NCI-H1048 (cell line): ENCODE data around the gene ADAMTS18.
"Not testable (repeated sequence)": the region's sequence is repeated elsewhere in the genome, so short reads cannot be mapped to it uniquely, and the experiment has no call there.

Experiments
- DNase-seq: peaks from one replicate; lab custom pipeline; 2025; lab: John Stamatoyannopoulos, UW

The ADAMTS18 gene

DNA sequence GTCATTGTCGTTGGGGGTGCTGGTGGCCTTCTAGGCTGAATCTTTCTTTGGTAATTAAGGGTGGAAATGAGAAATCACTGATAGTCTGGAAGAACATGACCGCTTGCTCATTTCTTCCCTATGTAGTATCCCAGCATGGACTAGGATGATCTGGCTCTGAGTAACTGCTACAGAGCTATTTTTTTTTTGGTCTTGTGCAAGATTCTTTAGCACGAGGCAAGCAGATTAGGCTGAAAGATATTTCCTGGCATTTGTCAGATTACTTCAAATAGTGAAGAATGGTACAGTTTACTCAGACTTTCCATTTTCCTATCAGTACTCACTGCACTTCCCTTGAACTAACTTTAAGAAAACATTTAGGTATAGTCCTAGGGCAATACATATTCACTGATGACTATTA is 146.6 kb downstream of the ADAMTS18 start:
- DNase-seq = no peak

DNA sequence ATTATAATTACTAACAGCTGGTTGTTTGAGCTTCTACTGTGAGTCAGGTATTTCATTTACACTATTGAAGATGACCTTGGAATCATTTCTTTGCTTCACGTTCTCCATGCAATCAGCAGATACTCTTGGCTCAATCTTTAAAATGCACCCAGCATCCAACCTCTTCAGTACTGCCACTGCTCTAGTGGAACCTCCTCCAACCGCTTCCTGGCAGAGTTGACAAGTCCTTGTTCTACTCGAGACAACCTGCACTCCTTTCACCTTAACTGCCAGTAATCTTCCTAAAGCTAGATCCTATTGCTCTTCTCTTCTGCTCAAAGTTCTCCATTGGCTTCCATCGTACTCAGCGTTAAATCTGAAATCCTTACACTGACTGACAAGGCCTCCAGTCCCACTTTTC is 149.2 kb downstream of the ADAMTS18 start:
- DNase-seq = no peak

DNA sequence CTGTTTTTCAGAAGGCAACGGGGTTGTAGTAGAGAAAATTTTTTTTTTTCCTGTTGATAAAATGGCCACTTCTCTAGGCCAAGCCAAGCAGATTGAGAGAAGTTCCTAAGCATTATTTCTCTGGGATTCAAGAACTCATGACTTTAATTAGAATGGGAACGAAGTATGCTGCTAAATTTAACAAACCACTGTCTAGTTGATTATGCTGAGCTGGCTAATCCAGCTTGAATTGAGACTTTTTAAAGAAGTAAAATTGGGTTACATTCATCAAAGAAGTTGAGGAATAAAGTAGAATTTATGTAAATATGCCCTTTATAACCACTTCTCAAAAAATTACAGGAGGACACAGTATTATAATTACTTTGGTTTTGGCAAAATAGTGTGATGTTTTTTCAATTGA is 152.5 kb downstream of the ADAMTS18 start:
- DNase-seq = no peak

DNA sequence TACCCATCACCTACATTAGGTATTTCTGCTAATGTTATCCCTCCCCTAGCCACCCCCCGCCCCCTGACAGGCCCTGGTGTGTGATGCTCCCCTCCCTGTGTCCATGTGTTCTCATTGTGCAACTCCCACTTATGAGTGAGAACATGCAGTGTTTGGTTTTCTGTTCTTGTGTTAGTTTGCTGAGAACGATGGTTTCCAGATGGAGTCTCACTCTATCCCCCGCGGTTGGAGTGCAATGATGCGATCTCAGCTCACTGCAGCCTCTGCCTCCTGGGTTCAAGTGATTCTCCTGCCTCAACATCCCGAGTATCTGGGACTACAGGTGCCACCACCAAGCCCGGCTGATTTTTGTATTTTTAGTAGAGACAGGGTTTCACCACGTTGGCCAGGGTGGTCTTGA is 155.5 kb downstream of the ADAMTS18 start:
- not testable (repeated sequence) for DNase-seq

DNA sequence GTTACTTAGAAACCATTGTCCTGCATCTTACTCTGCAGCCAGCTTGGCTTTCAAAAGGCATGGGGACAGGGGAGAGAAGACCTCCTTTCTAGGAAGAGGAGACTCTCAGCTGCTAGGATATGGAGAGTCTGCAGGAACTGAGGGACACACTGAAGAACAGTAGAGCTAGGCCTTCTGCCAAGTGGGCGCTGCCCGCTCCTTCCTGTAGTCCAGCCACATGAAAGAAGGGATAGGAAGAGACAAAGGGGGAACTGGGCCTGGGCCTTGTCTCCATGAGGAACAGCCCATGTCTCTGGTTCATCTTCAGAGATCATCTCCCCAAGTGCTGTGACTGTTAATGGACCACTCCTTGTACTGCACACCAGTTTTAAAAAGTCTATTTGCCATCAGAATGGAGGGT is 157.3 kb downstream of the ADAMTS18 start:
- no peak for DNase-seq

DNA sequence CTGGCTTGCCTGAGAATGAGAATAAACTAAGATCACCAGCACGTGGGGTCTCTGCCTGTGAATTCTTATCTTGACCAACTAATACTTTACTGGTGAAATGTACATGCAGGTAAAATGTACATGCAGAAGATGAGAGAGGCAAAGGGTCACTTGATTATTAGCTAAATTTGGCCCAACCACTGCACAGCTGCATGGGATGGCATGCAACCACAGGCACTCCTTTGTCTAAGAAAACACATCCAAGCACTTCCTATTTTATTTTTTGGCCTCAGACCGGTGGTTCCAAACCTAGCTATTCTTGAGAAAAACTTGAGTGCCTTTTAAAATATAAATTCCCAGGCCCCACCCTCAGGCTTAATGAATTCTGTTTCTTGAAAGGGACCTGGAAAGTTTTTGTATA is 157.7 kb downstream of the ADAMTS18 start:
- no peak for DNase-seq

DNA sequence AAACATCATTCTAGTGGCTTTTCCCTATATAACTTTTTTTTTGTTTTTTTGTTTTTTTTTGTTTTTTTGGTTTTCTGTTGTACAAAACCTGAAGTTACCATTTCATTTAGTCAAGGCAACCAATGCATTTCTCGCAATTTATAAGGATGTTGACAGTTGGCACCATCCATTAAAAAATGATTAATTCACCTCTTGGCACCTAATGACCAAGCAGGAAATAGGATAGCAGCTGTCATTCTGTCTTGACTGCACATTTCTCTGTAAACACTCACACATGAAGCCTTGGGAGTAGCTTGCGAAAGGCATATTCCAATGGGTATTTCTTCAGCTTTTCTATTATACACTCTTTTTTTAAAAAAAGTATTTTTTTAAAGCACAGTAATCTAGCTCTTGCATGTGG is 158.2 kb downstream of the ADAMTS18 start:
- no peak for DNase-seq

DNA sequence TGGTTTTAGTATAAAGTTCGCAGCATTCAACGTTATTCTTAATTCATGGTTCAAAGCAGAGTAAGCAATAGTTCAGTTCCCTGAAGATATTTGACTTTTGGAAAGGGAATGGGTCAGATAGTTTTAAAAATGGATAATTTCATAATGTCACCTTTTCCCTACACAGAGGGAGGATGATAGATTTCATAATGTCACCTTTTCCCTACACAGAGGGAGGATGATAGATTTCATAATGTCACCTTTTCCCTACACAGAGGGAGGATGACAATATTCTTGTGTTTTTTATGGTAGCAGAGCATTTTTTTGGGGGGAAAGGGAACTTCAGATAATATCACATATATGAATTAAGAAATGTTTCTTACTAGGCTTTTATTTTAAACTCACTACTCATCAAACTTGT is 159.5 kb downstream of the ADAMTS18 start:
- not testable (repeated sequence) for DNase-seq

DNA sequence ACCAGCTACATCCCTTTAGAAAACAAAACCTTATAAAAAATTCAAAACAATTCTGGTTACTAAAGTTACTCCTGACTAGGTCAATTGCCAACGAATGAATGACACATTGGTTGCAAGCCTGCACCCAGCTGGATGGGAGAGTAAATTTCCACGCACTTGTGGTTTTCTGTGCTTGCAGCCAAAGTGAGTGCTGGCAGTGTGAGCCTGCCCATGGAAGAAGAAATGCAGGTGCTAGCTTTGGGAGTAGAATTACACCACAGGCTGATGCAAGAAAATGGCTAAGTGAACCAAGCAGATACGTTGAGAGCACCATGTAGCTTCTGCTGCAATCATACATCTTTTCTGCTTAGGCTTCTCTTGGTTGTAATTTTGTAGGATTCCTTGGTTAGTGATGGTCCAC is 161.0 kb downstream of the ADAMTS18 start:
- no peak for DNase-seq

DNA sequence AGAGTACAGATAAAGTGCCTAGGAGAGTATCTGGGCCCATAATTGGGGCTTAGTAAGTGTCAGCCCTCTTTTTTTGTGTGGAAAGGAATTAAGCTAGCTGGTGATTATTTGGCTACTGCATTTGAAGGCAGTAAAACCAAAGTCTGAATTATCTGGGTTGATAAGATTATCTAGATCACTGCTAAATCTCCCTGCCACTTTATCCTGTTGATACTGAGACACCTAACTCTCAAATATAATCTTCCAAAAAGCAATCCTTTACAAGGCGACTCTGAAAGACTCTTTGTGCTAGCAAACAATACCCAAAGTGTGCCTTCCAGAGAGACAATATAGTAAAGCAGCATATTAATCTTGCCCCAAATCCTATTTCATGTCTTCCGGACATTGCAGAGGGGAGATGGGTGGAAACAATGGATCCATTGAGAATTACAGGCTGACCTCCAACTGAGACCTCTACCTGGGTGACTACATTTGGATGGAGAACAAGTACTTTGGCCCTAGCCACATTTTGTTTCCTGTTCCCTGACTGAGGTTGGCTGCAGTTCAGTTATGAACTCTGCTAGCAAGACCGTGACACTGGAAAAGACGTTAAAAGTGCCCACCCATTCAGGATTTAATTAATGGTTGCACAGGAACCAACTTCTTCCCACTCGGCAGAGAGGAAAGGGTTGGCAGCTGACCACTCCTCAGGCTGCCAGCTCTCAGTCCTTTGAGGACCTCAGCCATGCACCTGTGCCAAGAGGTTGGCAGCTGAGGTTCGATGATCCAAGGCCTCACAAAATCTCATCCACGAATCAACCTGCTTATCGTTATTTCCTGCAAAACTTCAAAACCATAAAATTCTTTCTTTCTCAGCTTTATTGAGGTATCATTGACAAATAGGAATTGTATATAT is 163.1 kb downstream of the ADAMTS18 start:
- DNase-seq = no peak

DNA sequence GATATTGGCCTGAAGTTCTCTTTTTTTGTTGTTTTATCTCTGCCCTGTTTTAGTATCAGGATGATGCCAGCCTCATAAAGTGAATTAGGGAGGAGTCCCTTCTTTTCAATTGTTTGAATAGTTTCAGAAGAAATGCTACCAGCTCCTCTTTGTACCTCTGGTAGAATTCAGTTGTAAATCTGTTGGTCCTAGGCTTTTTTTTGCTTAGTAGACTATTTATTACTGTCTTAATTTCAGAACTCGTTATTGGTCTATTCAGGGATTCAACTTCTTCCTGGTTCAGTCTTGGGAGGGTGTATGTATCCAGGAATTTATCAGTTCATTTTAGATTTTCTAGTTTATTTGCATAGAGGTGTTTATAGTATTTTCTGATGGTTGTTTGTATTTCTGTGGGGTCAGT is 168.6 kb downstream of the ADAMTS18 start:
- not testable (repeated sequence) for DNase-seq

DNA sequence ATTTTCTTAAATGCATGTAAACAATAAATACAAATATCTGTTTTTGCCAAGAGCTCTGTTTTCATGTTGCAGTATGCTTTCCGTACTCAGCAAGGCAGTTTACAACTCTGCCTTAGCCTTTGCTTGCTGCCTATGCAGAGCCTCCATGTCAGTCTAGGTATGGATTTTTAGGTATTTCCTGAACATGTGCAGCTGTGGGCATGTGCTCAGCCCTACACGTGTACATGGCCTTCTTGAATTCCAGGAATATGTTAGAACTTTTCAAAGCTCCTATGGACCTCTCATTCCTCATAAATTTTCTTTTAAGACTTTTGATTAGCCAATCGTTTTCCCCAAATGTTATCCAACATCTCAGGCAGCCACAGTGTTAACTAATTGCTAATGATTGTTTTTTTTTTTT is 171.9 kb downstream of the ADAMTS18 start:
- DNase-seq = no peak

DNA sequence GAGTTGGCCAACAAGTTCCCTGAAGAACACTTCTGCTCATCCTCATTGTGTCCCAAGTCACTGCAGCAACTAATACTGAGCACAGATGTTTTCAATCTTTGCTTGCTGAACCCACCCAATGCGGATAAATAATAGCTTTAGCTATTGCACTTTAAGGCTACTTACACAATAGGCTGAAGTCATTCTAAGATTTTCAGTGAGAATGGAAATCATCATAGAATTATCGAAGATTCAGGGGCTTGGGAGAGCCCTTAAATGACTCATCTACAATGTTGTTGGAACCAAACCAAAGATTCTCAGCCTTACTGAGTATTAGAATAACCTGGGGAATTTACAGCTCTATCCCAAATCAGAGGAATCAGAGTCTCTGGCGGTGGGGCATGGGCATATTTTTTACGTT is 184.4 kb downstream of the ADAMTS18 start:
- no peak for DNase-seq

DNA sequence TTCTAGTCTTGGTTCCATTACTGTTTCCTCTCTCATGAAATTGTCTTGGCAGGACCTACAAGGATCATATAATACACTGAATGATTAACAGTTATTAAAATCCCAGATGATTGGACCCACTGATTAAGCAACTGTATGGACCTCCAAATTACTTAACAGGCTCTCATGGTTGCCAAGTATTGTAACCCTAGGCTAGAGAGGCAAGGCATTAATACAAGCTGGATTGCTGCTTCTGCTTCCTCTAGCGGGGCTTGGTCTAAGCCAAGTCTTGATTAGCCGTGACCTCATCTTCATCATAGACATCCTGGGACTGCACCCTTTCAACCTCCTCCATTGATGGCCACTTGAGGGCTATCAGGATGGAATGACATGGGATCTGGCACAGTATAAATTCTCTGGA is 188.7 kb downstream of the ADAMTS18 start:
- no peak for DNase-seq

DNA sequence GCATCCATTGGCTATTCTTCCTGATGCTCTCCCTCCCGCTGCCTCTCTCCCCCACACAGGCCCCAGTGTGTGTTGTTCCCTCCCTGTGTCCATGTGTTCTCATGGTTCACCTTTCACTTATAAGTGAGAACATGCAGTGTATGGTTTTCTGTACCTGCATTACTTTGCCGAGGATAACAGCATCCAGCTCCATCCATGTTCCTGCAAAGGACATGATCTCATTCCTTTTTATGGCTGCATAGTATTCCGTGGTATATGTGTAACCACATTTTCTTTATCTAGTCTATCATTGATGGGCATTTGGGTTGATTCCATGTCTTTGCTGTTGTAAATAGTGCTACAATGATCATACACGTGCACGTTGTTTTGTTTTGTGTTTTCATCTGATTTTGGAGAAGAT is 192.4 kb downstream of the ADAMTS18 start:
- DNase-seq = not testable (repeated sequence)

DNA sequence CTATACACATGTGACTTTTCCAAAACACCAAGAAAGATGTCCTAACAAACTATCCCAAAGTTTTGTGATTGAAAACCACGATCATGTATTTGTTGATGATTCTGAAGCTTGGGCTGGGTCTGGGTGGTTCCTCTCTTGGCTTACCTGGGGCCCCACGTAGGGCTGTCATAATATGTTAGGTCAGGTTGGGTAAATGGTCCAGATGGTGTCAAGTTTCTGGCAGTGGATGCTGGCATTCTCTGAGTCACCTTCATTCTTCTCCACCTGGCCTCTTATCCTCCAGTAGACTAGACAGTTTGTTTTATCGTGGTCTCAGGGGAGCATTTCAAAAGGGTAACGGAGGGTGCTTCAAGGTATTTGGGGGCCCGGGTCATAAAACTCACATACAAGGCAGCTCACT is 196.2 kb downstream of the ADAMTS18 start:
- no peak for DNase-seq

DNA sequence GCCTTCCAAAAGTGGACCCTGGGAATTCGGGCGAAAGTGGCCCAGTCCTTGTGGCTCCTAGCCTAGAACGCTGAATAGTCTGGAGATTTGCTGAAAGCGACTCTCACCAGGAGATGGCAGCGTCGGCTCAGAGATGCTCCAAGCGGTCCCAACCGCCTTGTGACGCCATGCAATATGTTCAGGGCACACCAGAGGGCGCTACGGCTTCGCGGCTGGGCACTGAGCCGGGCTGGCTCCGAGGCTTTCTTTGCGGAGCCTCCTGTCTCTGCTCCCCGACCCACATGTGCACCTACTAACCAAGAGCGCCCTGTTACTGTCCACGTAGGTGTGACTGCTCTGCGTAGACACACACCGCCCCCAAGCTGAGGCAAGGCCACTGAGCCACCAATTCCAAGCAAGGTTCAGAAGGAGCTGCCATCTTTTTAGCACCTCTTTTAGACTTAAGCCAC is 198.7 kb downstream of the ADAMTS18 start:
- peak; percentile 41 for DNase-seq

DNA sequence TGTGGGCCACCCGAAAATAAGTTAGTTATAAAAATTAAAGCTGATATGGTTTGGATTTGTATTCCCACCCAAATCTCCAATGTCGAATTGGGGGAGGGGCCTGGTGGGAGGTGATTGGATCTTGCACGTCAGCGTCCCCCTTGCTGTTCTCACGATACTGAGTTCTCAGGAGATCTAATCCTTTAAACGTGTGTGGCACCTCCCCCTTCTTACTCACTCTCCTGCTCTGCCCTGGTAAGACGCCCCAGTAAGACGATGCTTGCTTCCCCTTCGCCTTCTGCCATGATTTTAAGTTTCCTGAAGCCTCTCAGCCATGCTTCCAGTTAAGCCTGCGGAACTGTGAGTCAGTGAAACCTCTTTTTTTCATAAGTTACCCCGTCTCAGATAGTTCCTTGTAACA is 200.2 kb downstream of the ADAMTS18 start:
- no peak for DNase-seq

DNA sequence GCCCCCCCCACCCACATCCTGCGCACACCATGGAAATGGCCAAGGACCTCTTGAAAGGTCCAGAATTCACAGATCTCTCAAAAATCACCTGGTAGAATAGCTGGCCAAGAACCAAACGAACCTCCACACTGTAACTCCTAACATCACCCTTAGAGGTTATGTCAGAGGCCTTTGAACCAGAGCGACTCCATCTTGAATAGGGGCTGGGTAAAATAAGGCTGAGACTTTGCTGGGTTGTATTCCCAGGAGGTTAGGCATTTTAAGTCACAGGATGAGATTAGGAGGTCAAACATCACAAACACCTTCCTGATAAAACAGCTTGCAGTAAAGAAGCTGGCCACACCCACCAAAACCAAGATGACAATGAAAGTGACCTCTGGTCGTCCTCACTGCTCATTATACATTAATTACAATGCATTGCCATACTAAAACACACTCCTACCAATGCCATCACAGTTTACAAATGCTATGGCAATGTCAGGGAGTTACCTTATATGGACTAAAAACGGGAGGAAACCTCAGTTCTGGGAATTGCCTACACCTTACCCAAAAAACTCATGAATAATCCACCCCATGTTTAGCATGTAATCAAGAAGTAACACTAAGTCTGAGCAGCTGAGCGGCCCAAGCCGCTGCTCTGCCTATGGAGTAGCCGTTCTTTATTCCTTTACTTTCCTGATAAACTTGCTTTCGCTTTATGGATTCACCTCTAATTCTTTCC is 200.9 kb downstream of the ADAMTS18 start:
- DNase-seq = no peak
